Measurements from ENCODE around the gene CNOT2.

Gene CNOT2, protein sequence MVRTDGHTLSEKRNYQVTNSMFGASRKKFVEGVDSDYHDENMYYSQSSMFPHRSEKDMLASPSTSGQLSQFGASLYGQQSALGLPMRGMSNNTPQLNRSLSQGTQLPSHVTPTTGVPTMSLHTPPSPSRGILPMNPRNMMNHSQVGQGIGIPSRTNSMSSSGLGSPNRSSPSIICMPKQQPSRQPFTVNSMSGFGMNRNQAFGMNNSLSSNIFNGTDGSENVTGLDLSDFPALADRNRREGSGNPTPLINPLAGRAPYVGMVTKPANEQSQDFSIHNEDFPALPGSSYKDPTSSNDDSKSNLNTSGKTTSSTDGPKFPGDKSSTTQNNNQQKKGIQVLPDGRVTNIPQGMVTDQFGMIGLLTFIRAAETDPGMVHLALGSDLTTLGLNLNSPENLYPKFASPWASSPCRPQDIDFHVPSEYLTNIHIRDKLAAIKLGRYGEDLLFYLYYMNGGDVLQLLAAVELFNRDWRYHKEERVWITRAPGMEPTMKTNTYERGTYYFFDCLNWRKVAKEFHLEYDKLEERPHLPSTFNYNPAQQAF

DNA sequence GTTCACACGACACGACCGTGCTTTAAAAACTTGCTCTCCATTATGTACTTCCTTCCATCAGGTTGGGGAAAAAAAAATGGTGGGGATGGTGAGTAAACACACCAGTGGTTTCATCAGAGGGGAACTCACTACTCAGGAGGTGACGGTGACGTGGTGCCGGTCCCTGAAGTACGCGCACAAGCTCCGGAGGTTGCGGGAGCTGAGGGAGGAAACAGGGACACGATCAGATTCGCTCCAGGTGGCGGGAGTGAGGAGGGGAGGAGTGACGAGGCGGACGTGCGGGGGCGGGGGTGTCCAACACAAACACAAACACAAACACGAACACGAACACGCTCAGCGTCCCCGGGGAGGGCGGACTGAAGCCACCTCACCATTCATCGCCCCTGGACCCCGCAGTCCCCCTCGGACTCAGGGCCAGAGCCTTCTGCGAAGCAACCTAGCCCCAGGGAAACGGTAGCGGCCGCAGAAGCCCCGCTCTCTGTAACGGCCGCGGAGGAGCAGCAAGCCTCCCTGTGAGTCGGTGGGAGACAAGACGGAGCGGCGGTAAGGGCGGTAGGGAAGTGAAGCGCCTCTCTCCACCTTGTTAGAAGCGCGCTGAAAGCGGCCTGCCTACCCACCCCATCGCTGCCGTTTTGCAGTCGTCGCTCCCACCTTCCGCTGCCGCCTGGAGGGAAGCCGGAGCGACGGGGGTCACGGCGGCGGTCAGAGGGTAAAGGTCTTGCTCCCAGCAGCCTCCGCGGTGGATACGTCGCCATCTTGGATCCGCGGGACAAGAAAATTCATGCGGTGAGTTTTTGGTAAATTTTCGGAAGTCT, at the start of gene CNOT2:
TSS of gene CNOT2 (plus strand) at position 739 of the 815 bp plus-strand sequence. CDS start 34,794 bp downstream, outside the sequence.
- DNase-seq (ENCODE audit: low spot score), result peak; percentile 81

DNA sequence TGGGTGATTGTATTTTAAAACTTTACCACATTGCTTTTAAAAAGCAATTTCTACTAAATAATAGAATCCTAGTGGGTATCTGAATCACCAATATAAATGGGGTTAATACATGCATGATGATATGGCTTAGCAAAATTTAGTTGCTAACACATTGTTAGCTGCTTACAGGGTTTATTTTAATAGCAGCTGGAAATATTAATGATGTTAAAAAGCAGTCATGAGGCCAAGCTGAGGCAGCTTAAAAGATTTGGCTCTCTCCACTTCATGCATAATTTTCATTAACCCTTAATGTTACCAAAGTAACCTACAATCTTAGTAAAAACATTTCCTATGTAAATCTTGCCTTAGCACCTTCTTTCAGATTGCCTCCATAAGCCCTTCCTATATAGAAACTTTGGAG, 49.2 kb upstream of the CNOT2 start:
- DNase-seq (ENCODE audit: low spot score), result no peak

DNA sequence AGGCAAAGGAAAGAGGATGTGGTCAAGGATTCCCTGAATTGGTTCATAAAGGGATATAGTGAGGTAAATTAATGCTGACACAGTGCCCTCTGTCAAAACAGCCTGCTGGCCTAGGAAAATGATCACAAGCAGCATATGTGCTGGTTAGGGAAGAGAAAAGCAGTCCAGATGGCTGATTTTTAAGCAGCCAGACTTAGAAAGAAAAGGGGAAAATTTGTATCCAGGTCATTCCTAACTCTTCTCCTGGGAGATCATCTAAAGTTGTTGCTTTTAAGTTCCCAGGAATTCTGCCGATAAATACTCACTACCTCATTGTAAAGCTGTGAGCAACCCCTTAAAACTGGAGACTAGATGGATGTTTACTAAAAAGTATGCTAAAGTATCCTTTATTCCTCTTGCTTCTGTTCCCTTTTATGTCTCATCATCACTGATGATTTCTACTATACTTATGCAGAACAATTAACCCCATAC, 46.4 kb upstream of the CNOT2 start:
- DNase-seq (ENCODE audit: low spot score), result no peak

DNA sequence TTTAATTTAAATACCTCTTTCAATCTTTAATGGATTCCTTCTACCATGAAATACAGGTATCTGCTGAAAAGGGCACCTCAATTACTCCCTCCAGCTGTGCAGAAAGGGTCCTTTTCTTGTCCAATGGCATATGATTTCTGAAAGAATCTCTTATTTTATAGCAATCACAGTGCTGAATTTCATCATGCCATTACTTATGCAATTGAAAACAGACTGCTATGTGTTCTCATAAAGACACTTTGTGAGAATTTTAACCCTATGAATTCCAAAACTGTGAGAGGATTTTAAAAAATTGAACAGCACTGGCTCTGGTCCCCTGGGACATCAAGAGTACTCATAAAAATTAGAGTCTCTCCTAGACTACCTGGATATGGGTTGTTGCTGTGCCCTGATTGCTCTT, 45.9 kb upstream of the CNOT2 start:
- no peak for DNase-seq (ENCODE audit: low spot score)

DNA sequence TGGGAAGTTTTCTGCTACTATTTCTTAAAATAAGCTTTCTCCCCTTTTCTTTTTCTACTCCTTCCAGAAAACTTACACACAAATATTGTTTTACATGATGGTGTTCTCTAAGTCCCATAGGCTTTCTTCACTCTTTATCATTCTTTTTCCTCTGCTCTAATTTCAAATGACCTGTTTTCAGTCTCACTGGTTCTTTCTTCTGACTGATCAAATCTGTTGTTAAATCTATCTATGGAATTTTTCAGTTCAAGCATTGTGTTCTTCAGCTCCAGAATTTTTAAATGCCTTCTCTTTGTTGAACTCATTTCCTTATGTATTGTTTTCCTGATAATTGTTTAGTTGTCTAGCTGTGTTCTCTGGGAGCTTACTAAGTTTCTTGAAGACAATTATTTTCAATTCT, 29.5 kb upstream of the CNOT2 start:
- DNase-seq (ENCODE audit: low spot score), result no peak

DNA sequence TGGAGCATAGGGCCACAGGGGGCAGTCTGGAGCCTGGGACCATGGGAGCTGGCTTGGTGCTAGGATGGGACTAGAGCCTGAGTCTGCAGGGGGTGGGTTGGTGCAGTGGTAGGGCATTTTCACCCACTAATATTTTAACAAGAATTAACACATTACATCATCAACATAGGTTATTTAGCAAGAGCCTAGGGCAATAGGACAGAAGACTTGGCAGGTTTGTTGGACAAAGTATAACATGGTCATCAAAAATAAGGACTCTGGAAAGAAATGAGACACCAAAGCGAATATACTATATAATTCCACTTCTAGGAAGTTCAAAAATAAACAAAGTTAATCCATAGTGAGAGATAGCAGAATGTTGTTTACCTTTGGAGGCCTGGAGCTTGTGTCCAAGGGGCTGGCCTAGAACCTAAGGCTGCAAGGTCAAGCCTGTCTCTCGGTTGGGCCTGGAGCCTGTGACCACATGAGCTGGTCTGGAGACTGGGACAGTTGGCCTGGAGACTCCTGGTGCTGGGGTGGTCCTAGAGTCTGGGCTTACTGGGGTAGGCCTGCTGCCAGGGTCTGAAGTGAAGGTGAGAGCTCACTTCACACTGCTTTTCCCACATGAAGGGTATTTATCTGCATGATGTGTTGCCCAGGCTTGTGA, 28.1 kb upstream of the CNOT2 start:
- no peak for DNase-seq (ENCODE audit: low spot score)

DNA sequence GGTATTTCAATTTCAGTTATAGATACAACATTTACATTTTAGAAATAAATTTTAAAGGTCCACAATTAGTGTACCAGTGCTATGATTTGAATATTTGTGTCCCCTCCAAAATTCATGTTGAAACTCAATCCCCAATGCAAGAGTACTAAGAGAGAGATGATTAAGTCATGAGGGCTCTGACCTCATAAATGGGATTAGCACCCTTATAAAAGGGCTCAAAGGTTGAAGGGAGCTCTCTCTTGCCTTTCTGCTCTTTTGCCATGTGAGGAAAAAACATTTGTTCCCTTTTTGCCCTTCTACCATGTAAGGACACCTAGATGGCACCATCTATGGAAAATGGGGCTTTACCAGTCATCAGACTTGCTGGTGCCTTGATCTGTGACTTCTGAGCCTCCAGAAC, 25.8 kb upstream of the CNOT2 start:
- no peak for DNase-seq (ENCODE audit: low spot score)

DNA sequence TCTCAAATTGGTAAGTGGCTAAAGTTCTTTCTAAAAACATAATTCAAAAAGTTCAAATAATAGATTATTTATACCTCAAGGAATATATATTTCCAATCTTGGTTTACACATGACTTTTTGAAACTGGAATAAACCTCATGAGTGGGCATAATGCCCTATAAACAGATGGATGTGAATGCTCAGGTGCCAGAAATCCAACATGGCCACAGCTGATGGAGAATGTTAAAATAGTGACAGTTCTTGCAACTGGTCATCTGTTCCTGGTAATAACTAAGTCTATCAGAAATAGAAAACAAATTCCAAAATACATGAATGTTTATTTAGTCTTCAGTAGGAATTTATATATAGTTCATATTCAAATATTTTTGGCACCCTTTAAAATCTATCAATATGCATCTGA, 21.6 kb upstream of the CNOT2 start:
- no peak for DNase-seq (ENCODE audit: low spot score)

DNA sequence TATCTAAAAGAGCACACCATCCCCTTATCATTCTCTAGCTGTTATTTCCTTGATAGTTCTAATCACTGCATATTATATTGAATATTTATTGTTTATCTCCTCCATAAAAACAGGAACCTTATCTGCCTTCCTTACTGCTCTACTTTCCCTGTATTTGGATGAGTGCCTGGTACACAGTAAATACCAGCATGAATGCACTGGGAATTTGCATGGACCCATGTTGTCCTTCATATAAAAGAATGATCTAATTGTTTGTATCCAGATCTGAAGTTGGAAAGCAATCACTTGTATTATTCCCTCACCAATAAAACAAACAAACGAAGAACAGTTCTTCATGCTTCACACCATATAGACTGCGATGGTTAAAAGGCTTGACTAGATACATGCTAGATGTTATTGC, 15.3 kb upstream of the CNOT2 start:
- DNase-seq (ENCODE audit: low spot score), result no peak

DNA sequence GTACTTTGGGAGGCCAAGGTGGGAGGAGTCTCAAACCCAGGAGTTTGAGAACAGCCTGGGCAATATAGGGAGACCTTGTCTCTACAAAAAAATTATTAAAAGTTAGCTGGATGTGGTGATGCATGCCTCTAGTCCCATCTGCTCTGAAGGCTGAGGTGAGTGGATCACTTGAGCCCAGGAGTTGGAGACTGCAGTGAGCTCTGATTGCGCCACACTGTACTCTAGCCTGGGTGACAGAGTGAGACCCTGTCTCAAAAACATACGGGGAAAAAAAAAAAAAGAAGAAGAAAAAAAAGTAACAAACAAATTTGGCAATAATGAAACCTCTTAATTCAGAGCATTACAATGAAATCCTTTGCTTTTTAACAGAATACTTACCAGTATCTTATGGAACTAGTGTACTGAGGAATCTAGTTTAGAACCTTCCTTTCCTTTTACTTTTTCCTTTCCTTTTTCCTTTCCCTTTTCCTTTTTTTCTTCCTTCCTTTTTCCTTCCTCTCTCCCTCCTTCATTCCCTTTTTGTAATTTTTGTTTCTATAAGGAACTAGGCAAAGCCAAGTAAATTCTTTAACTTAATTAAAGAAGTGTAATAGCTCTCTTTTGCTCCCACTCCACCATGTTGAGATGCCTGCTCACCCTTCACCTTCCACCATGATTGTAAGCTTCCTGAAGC, 12.2 kb upstream of the CNOT2 start:
- DNase-seq (ENCODE audit: low spot score), result no peak

DNA sequence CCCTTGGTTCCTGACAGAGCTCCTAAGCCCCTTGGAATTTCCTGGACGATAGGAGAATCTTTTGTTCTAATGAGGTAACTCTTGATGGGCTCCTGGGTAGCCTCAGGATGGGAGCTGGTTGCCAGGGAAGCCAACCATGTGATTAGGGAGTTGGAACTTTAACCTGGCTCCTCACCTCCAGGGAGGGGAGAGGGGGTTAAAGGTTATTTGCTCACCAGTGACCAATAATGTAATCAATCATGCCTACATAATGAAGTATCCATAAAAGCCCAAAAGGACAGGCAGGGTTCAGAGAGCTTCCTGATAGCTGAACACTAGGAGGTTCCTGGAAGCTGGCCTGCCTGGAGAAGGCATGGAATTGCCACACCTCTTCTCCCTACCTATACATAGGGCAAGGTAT, 6.2 kb upstream of the CNOT2 start:
- DNase-seq (ENCODE audit: low spot score), result no peak

DNA sequence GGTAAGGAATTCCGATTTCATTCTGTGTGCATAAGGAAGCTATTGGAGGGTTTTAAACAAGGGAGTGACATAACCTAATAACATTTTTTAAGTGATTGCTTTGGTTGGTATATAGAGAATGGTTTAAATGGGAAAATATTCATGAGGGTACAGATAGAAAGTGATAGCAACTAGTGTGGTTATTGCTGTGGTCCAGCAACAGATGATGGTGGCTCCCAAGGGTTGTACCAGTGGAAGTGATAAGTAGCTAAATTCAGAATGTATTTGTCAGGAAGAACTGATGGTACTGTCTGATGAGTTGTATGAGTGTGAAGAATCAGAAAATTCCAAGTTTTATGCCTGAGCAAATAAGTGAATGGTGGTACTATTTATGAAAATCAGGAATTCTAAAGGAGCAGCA, 2.6 kb upstream of the CNOT2 start:
- DNase-seq (ENCODE audit: low spot score), result no peak

DNA sequence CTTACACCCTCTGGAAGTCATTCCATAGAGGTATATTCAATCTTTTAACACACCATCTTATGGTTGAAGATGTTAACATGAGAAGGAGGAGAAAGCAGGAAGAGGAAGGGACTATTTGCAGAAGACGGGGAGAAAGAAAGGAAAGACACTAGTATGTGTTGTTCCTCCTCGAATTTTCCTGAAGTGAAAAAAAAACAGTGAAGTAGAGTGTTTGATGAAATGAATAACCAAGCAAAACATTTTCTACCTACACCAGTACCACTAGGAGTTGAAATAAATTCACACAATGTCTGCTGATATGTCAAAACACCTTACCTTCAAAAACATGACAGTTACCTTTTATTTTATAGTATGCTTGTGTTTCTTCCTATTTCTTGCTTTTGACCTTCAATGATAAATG, 1.4 kb upstream of the CNOT2 start:
- no peak for DNase-seq (ENCODE audit: low spot score)

DNA sequence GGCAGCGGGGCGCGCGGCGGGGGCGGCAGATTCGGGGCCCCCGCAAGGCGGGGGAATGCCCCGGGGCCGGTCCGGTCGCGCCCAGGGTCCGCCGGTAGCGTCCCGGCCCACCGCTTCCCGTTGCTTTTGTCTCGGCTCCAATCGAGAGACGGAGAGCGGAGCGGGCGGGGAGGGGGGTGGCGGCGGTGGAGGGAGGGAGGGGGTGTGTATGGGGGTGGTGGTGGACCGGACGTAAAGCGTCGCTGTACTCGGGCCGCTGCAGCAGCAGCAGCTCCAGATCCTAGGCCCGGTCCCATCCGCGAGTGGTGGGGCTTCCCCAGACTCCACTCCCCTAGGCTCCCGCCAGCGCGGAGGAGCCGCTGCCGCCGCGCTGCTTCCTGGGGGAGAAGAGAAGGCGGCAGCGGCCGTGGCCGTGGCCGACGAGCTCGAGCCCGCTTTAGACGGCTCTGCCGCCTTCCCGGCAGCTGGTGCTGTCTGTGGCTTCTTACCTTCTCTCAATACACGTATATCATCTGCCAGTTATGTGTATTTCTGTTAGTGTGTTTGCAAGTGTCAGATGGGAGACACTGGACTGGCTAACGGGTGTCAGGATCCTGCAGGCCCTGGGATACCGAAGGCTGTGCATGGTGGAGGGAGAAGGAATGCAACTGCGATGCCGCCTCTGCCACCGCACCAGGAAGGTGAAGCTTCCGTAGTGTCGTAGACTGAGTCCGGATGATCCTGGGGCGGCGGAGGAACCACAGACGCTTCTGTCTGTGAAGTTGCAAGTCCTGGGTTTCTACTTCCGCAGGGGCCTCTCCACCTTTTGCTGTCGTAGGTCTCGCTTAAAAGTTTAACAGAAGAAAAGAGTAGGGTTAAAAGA, 508 bp downstream of the CNOT2 start:
- peak; percentile 72 for DNase-seq (ENCODE audit: low spot score)

DNA sequence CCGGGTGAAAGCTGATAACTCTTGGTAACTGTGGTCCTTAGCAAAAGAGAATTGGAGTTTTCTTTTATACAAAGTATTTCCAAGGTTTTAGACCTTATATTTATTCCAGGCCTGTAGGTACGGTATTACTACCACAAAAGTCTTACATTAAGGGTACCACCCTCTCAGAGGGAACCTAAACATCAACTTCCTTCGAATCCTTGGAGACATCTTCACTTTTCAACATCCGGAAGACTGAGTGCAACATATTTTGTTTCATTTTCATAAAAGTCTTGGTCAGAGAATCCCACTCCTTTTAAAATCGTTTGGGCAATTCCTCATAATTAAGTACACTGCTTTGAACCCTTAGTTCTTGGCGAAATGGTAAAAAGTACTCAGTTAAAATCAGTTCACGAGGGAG, 1.2 kb downstream of the CNOT2 start:
- DNase-seq (ENCODE audit: low spot score), result peak; percentile 6

DNA sequence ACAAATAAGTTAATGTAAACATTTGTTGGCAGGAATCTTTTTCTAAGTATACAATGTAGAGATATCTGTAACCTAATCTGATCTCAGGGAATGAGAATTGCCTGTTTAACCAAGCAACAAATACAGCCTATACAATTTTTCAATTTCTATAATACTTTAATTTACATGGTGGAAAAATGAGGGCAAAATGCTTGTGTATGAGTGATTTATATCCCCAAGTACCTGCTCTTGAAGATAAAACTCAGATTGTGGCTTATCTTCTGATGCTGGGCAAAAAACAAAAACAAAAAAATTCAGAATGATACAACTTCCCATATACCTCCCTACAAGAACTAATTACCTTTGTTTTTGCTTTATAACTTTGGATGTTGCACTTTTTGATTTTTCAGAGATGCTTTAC, 2.2 kb downstream of the CNOT2 start:
- DNase-seq (ENCODE audit: low spot score), result no peak

DNA sequence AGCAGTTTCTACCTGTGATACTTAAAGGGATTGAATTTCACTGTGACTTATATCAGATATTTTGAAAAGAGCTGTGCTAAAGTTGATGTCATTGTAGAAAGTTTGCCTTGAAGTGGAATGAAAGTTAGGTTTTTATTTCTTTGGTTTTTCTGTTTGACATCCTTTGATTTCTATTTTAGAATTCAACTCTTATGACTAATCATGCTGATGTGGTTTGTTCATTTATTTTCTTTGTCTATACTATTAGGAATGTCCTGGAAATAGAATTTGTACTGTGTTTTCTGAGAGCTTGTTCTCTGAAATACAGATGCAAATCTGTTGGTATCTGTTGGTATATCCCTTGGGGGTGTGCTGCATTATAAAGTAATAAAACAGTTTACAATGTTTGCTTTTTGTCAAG, 3.3 kb downstream of the CNOT2 start:
- peak; percentile 4 for DNase-seq (ENCODE audit: low spot score)

DNA sequence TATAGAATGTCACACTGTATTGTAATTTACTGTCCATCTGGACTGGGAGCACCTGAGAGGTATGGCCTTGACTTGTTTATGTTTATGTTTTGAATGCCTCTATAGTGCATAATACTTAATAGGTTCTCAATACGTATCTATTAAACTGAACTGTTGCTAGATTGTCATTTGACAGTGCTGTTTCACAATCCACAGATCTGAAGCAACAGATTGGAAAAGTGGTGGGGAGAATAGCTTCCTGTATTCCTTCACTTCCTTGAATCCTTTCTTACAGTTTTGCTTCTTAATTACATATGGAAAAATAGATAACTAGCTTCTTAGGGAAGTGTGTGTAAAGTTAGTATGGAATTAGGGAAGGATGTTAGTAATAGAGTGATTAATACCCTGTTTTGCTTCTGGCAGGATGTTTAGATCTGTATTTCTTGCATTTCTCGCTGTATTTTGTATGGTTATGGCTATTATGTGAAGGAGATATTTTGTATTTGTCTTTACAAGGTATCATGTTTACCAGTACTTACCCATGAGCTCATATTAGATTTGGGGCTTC, 4.5 kb downstream of the CNOT2 start:
- no peak for DNase-seq (ENCODE audit: low spot score)

DNA sequence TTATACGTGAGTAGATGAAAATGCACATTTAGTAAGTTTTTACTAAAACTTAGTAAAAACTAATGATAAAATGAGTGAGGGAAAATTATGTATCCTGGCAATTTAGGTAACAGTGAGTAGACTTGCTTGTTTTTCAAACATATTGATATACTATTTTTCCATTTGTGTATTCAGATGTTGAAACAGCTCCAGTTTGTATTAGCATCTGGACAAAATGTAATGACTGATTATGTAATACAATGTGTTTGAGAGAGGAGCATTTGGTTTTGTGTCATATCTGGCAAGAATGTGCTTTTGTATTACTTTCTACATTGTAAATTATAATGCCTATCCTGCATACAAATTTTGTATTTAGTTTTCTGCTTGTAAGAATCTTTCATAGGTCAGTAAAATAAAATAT, 5.6 kb downstream of the CNOT2 start:
- DNase-seq (ENCODE audit: low spot score), result peak; percentile 15

DNA sequence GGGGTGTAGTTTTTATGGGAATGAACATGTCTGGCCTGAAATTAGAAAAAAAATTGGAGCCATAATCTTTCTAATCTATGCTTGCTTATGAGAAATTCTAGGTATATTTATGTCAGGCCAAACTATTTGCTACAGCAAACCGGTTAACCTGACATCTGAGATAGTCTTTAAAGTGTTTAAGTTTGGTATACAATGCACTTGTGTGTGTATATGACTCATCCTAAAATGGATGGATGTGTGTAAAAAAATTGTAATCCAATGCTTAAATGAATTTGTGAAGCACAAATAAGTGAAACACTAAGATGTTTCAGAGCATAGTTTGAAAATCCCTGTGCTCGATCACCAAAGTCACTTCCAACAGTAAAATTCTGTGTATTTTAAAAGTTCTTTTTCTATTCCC, 6.7 kb downstream of the CNOT2 start:
- DNase-seq (ENCODE audit: low spot score), result no peak

DNA sequence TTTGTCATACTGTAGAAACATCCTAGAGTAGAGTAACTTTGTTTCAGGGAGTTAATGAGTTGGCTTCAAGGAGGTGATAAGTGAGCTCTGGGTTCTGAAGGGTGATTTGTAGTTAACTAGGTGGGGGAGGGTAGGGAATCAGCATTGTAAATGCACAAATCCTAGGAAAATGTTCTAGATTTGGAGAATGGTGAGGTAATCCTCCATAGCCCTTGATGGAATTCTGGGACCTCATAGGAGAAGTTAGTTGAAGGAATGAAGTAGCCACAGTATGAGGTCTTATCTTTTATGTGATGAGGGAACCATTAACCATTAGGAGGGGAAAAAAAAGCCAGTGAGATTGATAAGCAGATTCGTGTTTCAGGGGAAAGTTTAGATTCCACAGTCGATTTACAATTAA, 8.0 kb downstream of the CNOT2 start:
- DNase-seq (ENCODE audit: low spot score), result no peak

All from AG08395 (cell line).